Kidney (tissue), 14 donors: ENCODE results near the gene ASIC3. TPM values are rescaled to one million over a fixed set of nuclear protein-coding genes. Genes with fewer than 3 reads are reported as not detected.
A peak's percentile ranks its signal among the peaks of the same experiment; 100 is the strongest.

Experiments
- DNase-seq, 5 donors: peaks; one replicate each; pipeline ENCODE4 v3.0.0-alpha.2; 2013 to 2020
- FAIRE-seq: peaks from 2 replicates; lab custom pipeline; 2012; peaks lifted over from hg19 to GRCh38; lab: Jason Lieb, UNC
- H3K27ac ChIP-seq, 2 donors: one replicate each; pipeline ENCODE4 v1.7.0; 2013; ENCODE audit warnings: low read depth in 2 of 2, low read length in 2 of 2, inconsistent platforms in 1 of 2
- H3K27me3 ChIP-seq: one replicate; pipeline ENCODE4 v1.7.1; 2013; ENCODE audit warnings: low read length, inconsistent platforms; ENCODE audit not compliant: control insufficient read depth, insufficient read depth
- H3K36me3 ChIP-seq, 3 donors: one replicate each; pipeline versions ENCODE4 v1.7.0 to v1.7.1; 2013; ENCODE audit warnings: low read length in 3 of 3, control low read depth in 1 of 3, inconsistent platforms in 1 of 3; ENCODE audit not compliant: insufficient read depth in 3 of 3, control insufficient read depth in 2 of 3
- H3K4me1 ChIP-seq, 3 donors: one replicate each; pipeline versions ENCODE4 v1.7.0 to v1.7.1; 2013; ENCODE audit warnings: low read length in 3 of 3, inconsistent platforms in 1 of 3, low read depth in 1 of 3; ENCODE audit not compliant: control insufficient read depth in 2 of 3, insufficient read depth in 2 of 3
- H3K4me3 ChIP-seq, 3 donors: one replicate each; pipeline versions ENCODE4 v1.7.0 to v1.8.1; 2013; ENCODE audit warnings: low read length in 3 of 3, control low read depth in 1 of 3, inconsistent platforms in 1 of 3
- H3K9ac ChIP-seq, 3 donors: one replicate each; pipeline versions ENCODE4 v1.7.0 to v1.7.1; 2013; ENCODE audit warnings: low read length in 3 of 3, control low read depth in 1 of 3, inconsistent platforms in 1 of 3
- H3K9me3 ChIP-seq, 3 donors: one replicate each; pipeline versions ENCODE4 v1.7.0 to v1.7.1; 2013; ENCODE audit warnings: low read length in 3 of 3, control low read depth in 1 of 3, inconsistent platforms in 1 of 3; ENCODE audit not compliant: control insufficient read depth in 2 of 3, insufficient read depth in 1 of 3
- intact Hi-C: fragments of 100-400 bp; cut with DNase I; formaldehyde crosslinking; loops from one replicate; pipeline ENCODE4 v1.11.1; 2022
- polyA plus RNA-seq: library from polyadenylated mRNA; stranded (reverse); fragments of 350-450 nt; fragmentation: Illumina TruSeq; extraction: RNeasy Lipid Tissue Mini Kit (QIAGEN cat#74804); gene quantifications from one replicate; pipeline ENCODE4 v1.2.3, GENCODE V29; 2014; ENCODE audit warnings: low read depth, low replicate concordance; ENCODE audit not compliant: insufficient read depth
- total RNA-seq: library from RNA; stranded (reverse); fragmentation: NEBNext Ultra II Directional; extraction: Animal tissue kit (Norgen Biotek cat#: 25700); gene quantifications from one replicate; pipeline ENCODE4 v1.2.1, GENCODE V29; 2021
- TF ChIP-seq, protein P1 (sequence below): IDR thresholded peaks from 3 replicates; pipeline ENCODE4 v1.5.1; 2012; ENCODE audit warnings: mild to moderate bottlenecking, moderate library complexity, borderline replicate concordance; ENCODE audit not compliant: insufficient read depth; ENCODE audit errors: extremely low read depth
- donor health status: control.
- donor health status: control.
- donor health status: control.
- donor health status: control.
- donor health status: control.
- donor health status: DM: yes; HTN: yes; CAD: no.
- donor health status: Normal renal cell carcinoma (clear cell type).

The ASIC3 gene
- total and polyA plus RNA-seq, 2 donors from 2014 or later, result 1.9 to 3.1 TPM

DNA sequence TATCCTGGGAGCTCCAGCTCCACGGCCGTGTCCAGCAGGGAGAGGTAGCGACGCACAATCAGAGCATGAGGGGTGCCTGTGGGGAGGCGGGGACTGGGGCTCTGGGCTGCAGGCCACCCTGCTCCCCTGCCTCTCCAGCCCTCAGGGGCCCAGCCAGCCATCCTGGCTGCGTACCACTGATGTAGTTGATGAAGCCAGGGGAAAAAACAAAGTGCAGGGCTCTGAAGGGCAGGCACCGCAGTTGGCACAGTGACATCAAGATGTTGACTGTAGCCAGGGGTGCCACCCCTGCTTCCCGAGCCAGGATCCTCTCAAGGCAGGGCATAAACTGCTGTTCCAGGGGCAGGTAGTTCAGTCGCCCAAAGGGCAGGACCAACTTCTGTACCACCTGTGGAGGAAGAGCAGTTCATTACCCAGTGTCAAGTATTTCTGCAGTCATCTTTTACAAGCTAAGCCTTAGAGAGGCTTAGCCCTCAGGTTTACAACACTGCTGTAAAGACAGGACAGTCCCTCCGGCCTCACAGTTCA is 29.4 kb downstream of the ASIC3 start:
- peaks cover 2 to 13% (median 13%) of the 10 kb centered on the region in 3 donors for H3K36me3 ChIP-seq
- H3K4me1 ChIP-seq, result peaks cover 0 to 37% (median 6%) of the 10 kb centered on the region in 3 donors
- no peak overlapping the region for H3K4me3 ChIP-seq
- no peaks in the 10 kb centered on the region for H3K27me3 ChIP-seq
- intact Hi-C loops, result no loop called here
- FAIRE-seq (no peak), DNase-seq (peak in 1 of 5 donors; percentile 74)
- TF ChIP-seq, protein P1, sequence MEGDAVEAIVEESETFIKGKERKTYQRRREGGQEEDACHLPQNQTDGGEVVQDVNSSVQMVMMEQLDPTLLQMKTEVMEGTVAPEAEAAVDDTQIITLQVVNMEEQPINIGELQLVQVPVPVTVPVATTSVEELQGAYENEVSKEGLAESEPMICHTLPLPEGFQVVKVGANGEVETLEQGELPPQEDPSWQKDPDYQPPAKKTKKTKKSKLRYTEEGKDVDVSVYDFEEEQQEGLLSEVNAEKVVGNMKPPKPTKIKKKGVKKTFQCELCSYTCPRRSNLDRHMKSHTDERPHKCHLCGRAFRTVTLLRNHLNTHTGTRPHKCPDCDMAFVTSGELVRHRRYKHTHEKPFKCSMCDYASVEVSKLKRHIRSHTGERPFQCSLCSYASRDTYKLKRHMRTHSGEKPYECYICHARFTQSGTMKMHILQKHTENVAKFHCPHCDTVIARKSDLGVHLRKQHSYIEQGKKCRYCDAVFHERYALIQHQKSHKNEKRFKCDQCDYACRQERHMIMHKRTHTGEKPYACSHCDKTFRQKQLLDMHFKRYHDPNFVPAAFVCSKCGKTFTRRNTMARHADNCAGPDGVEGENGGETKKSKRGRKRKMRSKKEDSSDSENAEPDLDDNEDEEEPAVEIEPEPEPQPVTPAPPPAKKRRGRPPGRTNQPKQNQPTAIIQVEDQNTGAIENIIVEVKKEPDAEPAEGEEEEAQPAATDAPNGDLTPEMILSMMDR, result no peak
- peak overlapping the region in 1 of 3 donors; percentile 19 for H3K9ac ChIP-seq
- H3K27ac ChIP-seq, result no peak overlapping the region
- H3K9me3 ChIP-seq, result no peaks in the 10 kb centered on the region

DNA sequence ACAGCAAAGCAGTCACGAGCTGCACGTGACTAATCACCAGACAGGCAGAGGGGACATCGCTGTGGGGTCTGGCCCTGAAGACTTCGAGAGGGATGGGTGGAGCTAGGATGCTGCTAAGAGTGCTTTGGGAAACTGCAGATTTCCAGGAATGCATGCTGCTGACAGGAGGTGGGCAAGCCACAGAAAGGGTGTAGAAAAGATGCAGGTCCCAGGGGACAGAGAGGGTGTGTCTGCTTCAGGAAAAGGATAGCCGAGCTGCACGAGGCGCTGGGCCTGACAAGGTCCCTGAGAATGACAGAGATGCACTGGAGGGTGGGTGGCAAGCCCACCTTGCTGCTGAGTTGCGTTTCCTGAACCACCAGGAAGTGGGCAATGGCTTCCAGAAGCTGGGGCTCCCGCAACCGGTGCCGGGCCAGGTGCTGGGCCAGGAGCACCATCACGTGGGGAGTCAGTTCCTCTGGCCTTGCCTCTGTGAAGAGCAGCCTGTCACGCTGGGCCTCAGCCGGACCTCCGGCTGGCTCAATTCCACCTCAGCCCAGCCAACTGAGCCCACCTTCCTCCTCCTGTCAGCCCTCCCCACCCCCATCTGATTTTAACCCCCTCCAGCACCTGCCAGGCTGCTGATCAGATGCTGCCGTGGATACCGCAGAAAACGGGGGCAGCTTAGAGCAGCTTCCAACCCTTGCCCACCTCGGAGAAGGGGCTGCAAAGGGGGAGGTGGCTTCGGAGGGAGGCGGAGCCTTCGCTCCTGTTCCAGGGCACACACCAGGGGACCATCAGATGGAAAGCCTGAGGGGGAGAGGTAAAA is 30.1 kb downstream of the ASIC3 start:
- Histone ChIP-seq H3K4me3 (no peak overlapping the region), H3K27ac (no peak overlapping the region), H3K36me3 (peaks cover 2 to 13% (median 13%) of the 10 kb centered on the region in 3 donors), H3K27me3 (no peaks in the 10 kb centered on the region), H3K4me1 (peaks cover 0 to 37% (median 6%) of the 10 kb centered on the region in 3 donors), H3K9me3 (no peaks in the 10 kb centered on the region), H3K9ac (peak overlapping the region in 1 of 3 donors; percentile 19)
- intact Hi-C loops, result no loop called here
- DNase-seq (peak in 2 of 5 donors; percentile 56 to 70), FAIRE-seq (no peak)
- TF ChIP-seq, protein P1, result no peak

DNA sequence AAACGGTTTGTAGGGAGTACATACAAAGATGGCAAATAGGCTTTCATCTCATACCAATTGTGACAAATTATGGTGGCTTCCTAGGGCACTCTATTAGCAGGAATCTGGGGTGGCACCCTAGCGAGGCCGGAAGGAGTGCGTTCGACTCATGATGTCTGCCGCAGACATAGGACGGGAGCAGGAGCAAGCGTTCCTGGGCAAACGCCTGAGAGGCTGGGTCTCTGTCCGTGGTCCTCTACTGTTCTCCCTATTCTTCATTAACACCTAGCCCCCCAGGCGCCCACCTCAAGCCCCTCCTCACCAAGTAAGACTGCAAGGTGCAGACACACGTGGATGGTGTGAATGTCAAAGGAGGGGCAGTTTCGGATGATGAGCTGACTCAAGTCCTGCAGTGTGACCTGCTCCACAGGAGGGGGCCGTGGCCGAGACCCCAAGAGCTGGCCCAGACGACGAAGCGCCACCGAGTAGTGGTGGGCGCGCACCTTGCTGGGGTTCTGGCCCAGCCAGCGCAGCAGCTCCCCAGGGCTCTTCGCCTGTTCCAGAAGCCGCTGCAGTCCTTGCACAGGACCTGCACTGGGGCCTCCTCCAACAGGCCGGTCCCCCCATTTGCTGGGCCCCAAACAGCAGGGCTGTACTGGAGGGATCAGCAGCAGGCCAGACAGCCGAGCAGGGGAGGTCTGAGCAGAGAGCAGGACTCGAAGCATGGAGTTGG is 31.0 kb downstream of the ASIC3 start:
- FAIRE-seq (no peak), DNase-seq (peak in 2 of 5 donors; percentile 61 to 70)
- TF ChIP-seq, protein P1, result no peak
- Histone ChIP-seq H3K27ac (no peak overlapping the region), H3K36me3 (peaks cover 2 to 12% (median 9%) of the 10 kb centered on the region in 3 donors), H3K9ac (peak overlapping the region in 1 of 3 donors; percentile 61), H3K27me3 (no peaks in the 10 kb centered on the region), H3K4me1 (peaks cover 0 to 40% (median 6%) of the 10 kb centered on the region in 3 donors), H3K4me3 (peak overlapping the region in 2 of 3 donors; percentile 89 to 91), H3K9me3 (no peaks in the 10 kb centered on the region)
- intact Hi-C loops, result no loop called here
